A549 (cell line): ENCODE data around the gene NUCB1. TPM values are rescaled to one million over a fixed set of nuclear protein-coding genes. Genes with fewer than 3 reads are reported as not detected.
"Not testable (repeated sequence)": the region's sequence is repeated elsewhere in the genome, so short reads cannot be mapped to it uniquely, and the experiment has no call there.

Source experiments
- ATAC-seq, 2 experiments: fragments of 200-7000 bp in 1 of 2; fragments of >200 bp in 1 of 2; cut with Nextera tagmentation in 1 of 2; cut with Tn5 transposase in 1 of 2; 3 replicates each; pipeline versions ENCODE4 v1.8.0 to v1.9.1; 2018 to 2020; ENCODE audit warnings: mild to moderate bottlenecking in 1 of 2, moderate library complexity in 1 of 2
- CTCF ChIA-PET: fragments of 300-600 bp; sonication (Branson Sonifier 250); formaldehyde crosslinking; extraction: SDS; loops from one replicate; lab custom pipeline; 2021; ENCODE audit warnings: antibody characterized with exemption, inconsistent platforms; lab: Yijun Ruan, JAX
- POLR2A ChIA-PET: fragments of 350-600 bp; formaldehyde crosslinking; extraction: SDS; loops from one replicate; lab custom pipeline; 2021; ENCODE audit warnings: antibody characterized with exemption, inconsistent platforms; lab: Yijun Ruan, JAX
- DNase-seq, 2 experiments: peaks; one replicate each; pipeline versions ENCODE4 v3.0.0 to v3.0.0-alpha.2; 2011 to 2016; ENCODE audit warnings: low read depth in 1 of 2, low spot score in 1 of 2
- FAIRE-seq: peaks from 2 replicates; lab custom pipeline; 2011; peaks lifted over from hg19 to GRCh38; lab: Jason Lieb, UNC
- H3K27ac ChIP-seq, 2 experiments: fragments of >200 bp; sonication (Bioruptor Twin); formaldehyde crosslinking; 3 replicates each; pipeline ENCODE4 v1.5.1; 2016 to 2017
- H3K4me1 ChIP-seq: fragments of >200 bp; sonication (Bioruptor Twin); formaldehyde crosslinking; 3 replicates; pipeline ENCODE4 v1.6.1; 2016
- H3K4me2 ChIP-seq: fragments of >200 bp; sonication (Bioruptor Twin); formaldehyde crosslinking; 3 replicates; pipeline ENCODE4 v1.6.1; 2016
- H3K4me3 ChIP-seq: fragments of >200 bp; sonication (Bioruptor Twin); formaldehyde crosslinking; 3 replicates; pipeline ENCODE4 v1.5.1; 2016
- H3K9me3 ChIP-seq: fragments of >200 bp; sonication (Bioruptor Twin); formaldehyde crosslinking; 3 replicates; pipeline ENCODE4 v1.6.1; 2016
- BCL3 ChIP-seq: fragments of >200 bp; sonication (Bioruptor Twin); formaldehyde crosslinking; IDR thresholded peaks from 3 replicates; pipeline ENCODE4 v1.6.1; 2016
- BHLHE40 ChIP-seq: IDR thresholded peaks from 2 replicates; pipeline ENCODE4 v1.6.1; 2012; ENCODE audit warnings: low read depth, low read length, inconsistent platforms
- CHD4 ChIP-seq: fragments of 200-600 bp; sonication (generic); IDR thresholded peaks from 2 replicates; pipeline ENCODE4 v1.6.1; 2016; ENCODE audit warnings: antibody characterized with exemption, mild to moderate bottlenecking, borderline replicate concordance
- CTCF ChIP-seq: fragments of >200 bp; sonication (Bioruptor Twin); formaldehyde crosslinking; IDR thresholded peaks from 3 replicates; pipeline ENCODE4 v1.5.1; 2016
- EP300 ChIP-seq, 2 experiments: fragments of >200 bp; sonication (Bioruptor Twin); formaldehyde crosslinking; IDR thresholded peaks; 2 replicates in 1 of 2; 3 replicates in 1 of 2; pipeline ENCODE4 v1.6.1; 2016 to 2017
- ESRRA ChIP-seq: fragments of 150-350 bp; IDR thresholded peaks from 2 replicates; pipeline ENCODE4 v1.6.1; 2014; ENCODE audit warnings: mild to moderate bottlenecking, low read length, borderline replicate concordance
- FOSB ChIP-seq: fragments of 250-450 bp; sonication (Bioruptor Pico); IDR thresholded peaks from 2 replicates; pipeline ENCODE4 v1.5.0; 2020; ENCODE audit warnings: mild to moderate bottlenecking, moderate library complexity
- FOSL2 ChIP-seq, 2 experiments: fragments of 450-650 bp in 1 of 2; fragments of >200 bp in 1 of 2; sonication (Bioruptor Twin) in 1 of 2; formaldehyde crosslinking; IDR thresholded peaks; 2 replicates each; pipeline versions ENCODE4 v1.5.0 to v1.6.1; 2016 to 2020; ENCODE audit warnings: mild to moderate bottlenecking in 1 of 2, moderate library complexity in 1 of 2
- GATA3 ChIP-seq: IDR thresholded peaks from 2 replicates; pipeline ENCODE4 v1.6.1; 2012; ENCODE audit warnings: borderline replicate concordance
- HEYL ChIP-seq: fragments of 250-450 bp; sonication (Bioruptor Pico); IDR thresholded peaks from 2 replicates; pipeline ENCODE4 v1.8.0; 2021; ENCODE audit warnings: mild to moderate bottlenecking, moderate library complexity
- HMGXB4 ChIP-seq: fragments of 250-450 bp; sonication (Bioruptor Pico); IDR thresholded peaks from 2 replicates; pipeline ENCODE4 v1.5.0; 2021; ENCODE audit warnings: mild to moderate bottlenecking, moderate library complexity, borderline replicate concordance
- JUN ChIP-seq, 2 experiments: fragments of >200 bp; sonication (Bioruptor Twin); formaldehyde crosslinking; IDR thresholded peaks; 2 replicates in 1 of 2; 3 replicates in 1 of 2; pipeline ENCODE4 v1.6.1; 2016 to 2017
- MYC ChIP-seq: IDR thresholded peaks from 2 replicates; pipeline ENCODE4 v1.6.1; 2012; ENCODE audit warnings: mild to moderate bottlenecking, inconsistent platforms, low read length, improper control_type of control experiment, borderline replicate concordance
- NFE2L2 ChIP-seq: fragments of 150-350 bp; conservative IDR thresholded peaks from 2 replicates; pipeline ENCODE4 v1.6.1; 2014; ENCODE audit warnings: low read length
- POLR2AphosphoS2 ChIP-seq: conservative IDR thresholded peaks from 2 replicates; pipeline ENCODE4 v1.6.1; 2012; ENCODE audit warnings: low read length, improper control_type of control experiment, inconsistent platforms
- SMC3 ChIP-seq: fragments of >200 bp; sonication (Bioruptor Twin); formaldehyde crosslinking; IDR thresholded peaks from 3 replicates; pipeline ENCODE4 v1.6.1; 2018; ENCODE audit warnings: inconsistent platforms
- TFCP2L1 ChIP-seq: fragments of 250-450 bp; sonication (Bioruptor Pico); IDR thresholded peaks from 2 replicates; pipeline ENCODE4 v1.5.0; 2021; ENCODE audit warnings: mild to moderate bottlenecking
- TP53 ChIP-seq: fragments of 250-450 bp; sonication (Bioruptor Pico); IDR thresholded peaks from 2 replicates; pipeline ENCODE4 v1.5.0; 2021; ENCODE audit warnings: mild to moderate bottlenecking, moderate library complexity
- USF2 ChIP-seq: fragments of 450-650 bp; IDR thresholded peaks from 2 replicates; pipeline ENCODE4 v1.6.1; 2014; ENCODE audit warnings: antibody characterized with exemption
- ZC3H11A ChIP-seq: fragments of 450-650 bp; IDR thresholded peaks from 2 replicates; pipeline ENCODE4 v1.6.1; 2014; ENCODE audit warnings: antibody characterized with exemption, mild to moderate bottlenecking
- ZNF302 ChIP-seq: fragments of 250-450 bp; sonication (Bioruptor Pico); IDR thresholded peaks from 2 replicates; pipeline ENCODE4 v1.9.0; 2021; ENCODE audit warnings: inconsistent platforms, mild to moderate bottlenecking, moderate library complexity
- WGBS: methylation state at CpG from one replicate; pipeline ENCODE4 v1.1.6; 2017; ENCODE audit errors: missing lambda C conversion rate; 5-methylcytosine and 5-hydroxymethylcytosine counted together
- polyA plus RNA-seq, 4 experiments: library from polyadenylated mRNA; depleted of rRNA in 3 of 4; stranded (reverse); fragments of >200 nt; fragmentation: RNase III in 1 of 4; extraction: RNeasy Plus Mini Kit Qiagen cat#74134 plus additional on column Dnase treatment in 1 of 4; gene quantifications; 2 replicates in 3 of 4; 3 replicates in 1 of 4; pipeline ENCODE4 v1.2.3, GENCODE V29; 2011 to 2017
- TF ChIP-seq, protein P1 (sequence below): IDR thresholded peaks from 2 replicates; pipeline ENCODE4 v1.6.1; 2012; ENCODE audit warnings: low read depth, borderline replicate concordance
- TF ChIP-seq, protein P2 (sequence below): IDR thresholded peaks from 2 replicates; pipeline ENCODE4 v1.6.1; 2012

Gene NUCB1
- polyA plus RNA-seq, 2 of the 4 experiments (the other 2 are of a cell fraction), result 79.5 to 182 TPM

DNA sequence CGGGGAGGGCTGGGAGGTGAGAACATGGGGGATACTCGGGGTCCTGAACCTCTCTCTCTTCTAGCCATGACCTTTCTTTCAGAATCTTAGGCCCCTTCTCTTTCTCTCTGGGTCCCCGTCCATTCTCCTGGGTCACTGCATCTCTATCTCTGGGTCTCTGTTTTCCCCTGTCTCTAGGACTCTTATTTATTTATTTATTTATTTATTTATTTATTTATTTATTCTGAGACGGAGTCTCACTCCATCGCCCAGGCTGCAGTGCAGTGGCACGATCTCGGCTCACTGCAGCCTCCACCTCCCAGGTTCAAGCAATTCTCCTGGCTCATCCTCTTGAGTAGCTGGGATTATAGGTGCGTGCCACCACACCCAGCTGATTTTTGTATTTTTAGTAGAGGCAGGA, 19.2 kb downstream of the NUCB1 start:
- not testable (repeated sequence) for H3K4me1 ChIP-seq
- TF ChIP-seq ZC3H11A, result peak; percentile 83
- TF ChIP-seq, all 56 proteins: peak for 1; not testable (repeated sequence) for 55
- not testable (repeated sequence) for DNase-seq, H3K4me3 ChIP-seq, ATAC-seq, H3K9me3 ChIP-seq, H3K4me2 ChIP-seq, FAIRE-seq, H3K27ac ChIP-seq
- ChIA-PET CTCF (interaction anchor here (1.0 to 8.3 kb wide), 6 partner anchors 9 to 131 kb away, joined by 3 to 48 read pairs (median 6); partner anchors contain the start of gene NUCB1), POLR2A (interaction anchor here (0.5 to 1.0 kb wide), 3 partner anchors 14 to 47 kb away, joined by 3 to 5 read pairs (median 3); partner anchors contain the start of genes NUCB1 and PPP1R15A)
- 95% methylated on average over 8 of the region's 8 CpGs for WGBS

GRCh38 chr19:48920949-48921348, 20.8 kb downstream of the NUCB1 start:
- Histone ChIP-seq H3K4me2 (no peak overlapping the region), H3K27ac (no peak overlapping the region), H3K4me3 (no peak overlapping the region), H3K4me1 (peaks cover 21% of the 10 kb centered on the region), H3K9me3 (no peaks in the 10 kb centered on the region)
- TF ChIP-seq GATA3 (no peak), HEYL (CRISPR knock-in tag) (no peak), HMGXB4 (CRISPR knock-in tag) (no peak), TP53 (CRISPR knock-in tag) (no peak), BCL3 (no peak), MYC (no peak), JUN (IDR thresholded peaks at IDR 0.05) (no peak), EP300 (IDR thresholded peaks at IDR 0.05) (no peak), ZC3H11A (no peak), TFCP2L1 (CRISPR knock-in tag) (no peak), SMC3 (no peak), FOSL2 (IDR thresholded peaks at IDR 0.05) (no peak), FOSL2 (CRISPR knock-in tag; IDR thresholded peaks at IDR 0.05) (no peak), CHD4 (no peak)
- TF ChIP-seq, protein P1, sequence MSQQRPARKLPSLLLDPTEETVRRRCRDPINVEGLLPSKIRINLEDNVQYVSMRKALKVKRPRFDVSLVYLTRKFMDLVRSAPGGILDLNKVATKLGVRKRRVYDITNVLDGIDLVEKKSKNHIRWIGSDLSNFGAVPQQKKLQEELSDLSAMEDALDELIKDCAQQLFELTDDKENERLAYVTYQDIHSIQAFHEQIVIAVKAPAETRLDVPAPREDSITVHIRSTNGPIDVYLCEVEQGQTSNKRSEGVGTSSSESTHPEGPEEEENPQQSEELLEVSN, result no peak
- POLR2A ChIA-PET, result no interaction called here
- DNase-seq (no peak), ATAC-seq (no peak), FAIRE-seq (no peak)
- CTCF ChIA-PET, result interaction anchor here (0.7 to 1.1 kb wide), 4 partner anchors 8 to 133 kb away, joined by 3 to 4 read pairs (median 3); no protein-coding TSS in a partner anchor
- WGBS, result 83% methylated on average over 10 of the region's 10 CpGs

DNA sequence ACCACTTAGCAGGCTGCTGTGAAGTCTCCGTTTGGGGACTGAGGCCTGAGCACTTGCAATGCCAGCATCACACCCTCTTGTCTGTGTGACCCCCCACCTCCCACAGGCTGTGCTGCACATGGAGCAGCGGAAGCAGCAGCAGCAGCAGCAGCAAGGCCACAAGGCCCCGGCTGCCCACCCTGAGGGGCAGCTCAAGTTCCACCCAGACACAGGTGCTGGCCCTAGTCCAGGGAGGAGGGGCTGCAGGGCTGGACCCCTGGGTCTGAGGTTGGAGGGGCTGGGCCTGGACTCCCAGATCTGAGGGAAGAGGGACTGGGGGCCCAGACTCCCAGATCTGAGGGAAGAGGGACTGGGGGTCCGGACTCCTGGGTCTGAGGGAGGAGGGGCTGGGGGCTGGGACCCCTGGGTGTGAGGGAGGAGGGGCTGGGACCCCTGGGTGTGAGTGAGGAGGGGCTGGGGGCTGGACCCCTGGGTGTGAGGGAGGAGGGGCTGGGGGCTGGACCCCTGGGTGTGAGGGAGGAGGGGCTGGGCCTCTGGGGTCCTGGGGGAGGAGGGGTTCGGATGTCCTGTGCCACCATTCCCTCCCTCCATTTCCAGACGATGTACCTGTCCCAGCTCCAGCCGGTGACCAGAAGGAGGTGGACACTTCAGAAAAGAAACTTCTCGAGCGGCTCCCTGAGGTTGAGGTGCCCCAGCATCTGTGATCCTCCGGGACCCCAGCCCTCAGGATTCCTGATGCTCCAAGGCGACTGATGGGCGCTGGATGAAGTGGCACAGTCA, 21.8 kb downstream of the NUCB1 start:
- H3K9me3 ChIP-seq, result no peaks in the 10 kb centered on the region
- ChIA-PET CTCF (interaction anchor here (0.5 to 5.9 kb wide), 13 partner anchors 9 to 380 kb away, joined by 3 to 36 read pairs (median 3); partner anchors contain the start of gene BAX), POLR2A (no interaction called here)
- FAIRE-seq (no peak), ATAC-seq (no peak), DNase-seq (no peak)
- 89% methylated on average over 12 of the region's 12 CpGs for WGBS
- H3K27ac ChIP-seq, result peak overlapping the region in 1 of 2 experiments; percentile 10; a peak in 1 of 6 replicates
- no peak overlapping the region for H3K4me2 ChIP-seq
- peaks cover 31% of the 10 kb centered on the region for H3K4me1 ChIP-seq
- H3K4me3 ChIP-seq, result no peak overlapping the region
- no peak for TF ChIP-seq CTCF
- no peak for TF ChIP-seq NFE2L2
- no peak for TF ChIP-seq FOSB
- TF ChIP-seq GATA3, result no peak
- no peak for TF ChIP-seq CHD4
- TF ChIP-seq, protein P2, sequence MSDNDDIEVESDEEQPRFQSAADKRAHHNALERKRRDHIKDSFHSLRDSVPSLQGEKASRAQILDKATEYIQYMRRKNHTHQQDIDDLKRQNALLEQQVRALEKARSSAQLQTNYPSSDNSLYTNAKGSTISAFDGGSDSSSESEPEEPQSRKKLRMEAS, result no peak
- TF ChIP-seq POLR2AphosphoS2, result no peak
- TF ChIP-seq JUN (IDR thresholded peaks at IDR 0.05), result no peak
- no peak for TF ChIP-seq HMGXB4 (CRISPR knock-in tag)
- no peak for TF ChIP-seq ESRRA
- TF ChIP-seq ZNF302 (CRISPR knock-in tag), result no peak
- no peak for TF ChIP-seq BHLHE40
- TF ChIP-seq USF2, result no peak
